GM19099 (cell line): ENCODE data around the gene TCF25.

Source experiments
- POLR2A ChIP-seq: IDR thresholded peaks from 3 replicates; pipeline ENCODE4 v1.6.1; 2011; ENCODE audit warnings: low read depth; ENCODE audit not compliant: insufficient read length; ENCODE audit errors: extremely low read depth

The TCF25 gene

GRCh38 chr16:89934611-89935553 is 61.5 kb downstream of the TCF25 start:
- TF ChIP-seq POLR2A = no peak

- no peak for TF ChIP-seq POLR2A
Observed at GRCh38 chr16:89936034-89936433, 62.6 kb downstream of the TCF25 start.

GRCh38 chr16:89936508-89936907 is 63.1 kb downstream of the TCF25 start:
- TF ChIP-seq POLR2A = no peak

GRCh38 chr16:89936981-89937380 is 63.6 kb downstream of the TCF25 start:
- no peak for TF ChIP-seq POLR2A

- TF ChIP-seq POLR2A = no peak
Observed at GRCh38 chr16:89938175-89938885, 64.9 kb downstream of the TCF25 start.

GRCh38 chr16:89944773-89945172 is 71.4 kb downstream of the TCF25 start:
- TF ChIP-seq POLR2A = no peak

GRCh38 chr16:89945654-89946053 is 72.3 kb downstream of the TCF25 start:
- no peak for TF ChIP-seq POLR2A

- no peak for TF ChIP-seq POLR2A
Observed at GRCh38 chr16:89946515-89946914, 73.1 kb downstream of the TCF25 start.

- TF ChIP-seq POLR2A = no peak
Observed at GRCh38 chr16:89949121-89949742, 75.8 kb downstream of the TCF25 start.

- no peak for TF ChIP-seq POLR2A
Observed at GRCh38 chr16:89949756-89950155, 76.4 kb downstream of the TCF25 start.

GRCh38 chr16:89951509-89951908 is 78.1 kb downstream of the TCF25 start:
- TF ChIP-seq POLR2A = no peak

GRCh38 chr16:89952049-89952448 is 78.7 kb downstream of the TCF25 start:
- no peak for TF ChIP-seq POLR2A

- TF ChIP-seq POLR2A = no peak
Observed at GRCh38 chr16:89952551-89952950, 79.2 kb downstream of the TCF25 start.

- no peak for TF ChIP-seq POLR2A
Observed at GRCh38 chr16:89953671-89954406, 80.4 kb downstream of the TCF25 start.

GRCh38 chr16:89954462-89954861 is 81.1 kb downstream of the TCF25 start:
- no peak for TF ChIP-seq POLR2A

GRCh38 chr16:89955001-89955685 is 81.8 kb downstream of the TCF25 start:
- TF ChIP-seq POLR2A = no peak
